GM19455 (cell line): ENCODE data around the gene GRB10.

ENCODE experiments used
- ATAC-seq: cut with Tn5 transposase; IDR thresholded peaks from one replicate; pipeline ENCODE4 v1.9.1; 2021; ENCODE audit not compliant: unreplicated experiment

GRB10 gene

DNA sequence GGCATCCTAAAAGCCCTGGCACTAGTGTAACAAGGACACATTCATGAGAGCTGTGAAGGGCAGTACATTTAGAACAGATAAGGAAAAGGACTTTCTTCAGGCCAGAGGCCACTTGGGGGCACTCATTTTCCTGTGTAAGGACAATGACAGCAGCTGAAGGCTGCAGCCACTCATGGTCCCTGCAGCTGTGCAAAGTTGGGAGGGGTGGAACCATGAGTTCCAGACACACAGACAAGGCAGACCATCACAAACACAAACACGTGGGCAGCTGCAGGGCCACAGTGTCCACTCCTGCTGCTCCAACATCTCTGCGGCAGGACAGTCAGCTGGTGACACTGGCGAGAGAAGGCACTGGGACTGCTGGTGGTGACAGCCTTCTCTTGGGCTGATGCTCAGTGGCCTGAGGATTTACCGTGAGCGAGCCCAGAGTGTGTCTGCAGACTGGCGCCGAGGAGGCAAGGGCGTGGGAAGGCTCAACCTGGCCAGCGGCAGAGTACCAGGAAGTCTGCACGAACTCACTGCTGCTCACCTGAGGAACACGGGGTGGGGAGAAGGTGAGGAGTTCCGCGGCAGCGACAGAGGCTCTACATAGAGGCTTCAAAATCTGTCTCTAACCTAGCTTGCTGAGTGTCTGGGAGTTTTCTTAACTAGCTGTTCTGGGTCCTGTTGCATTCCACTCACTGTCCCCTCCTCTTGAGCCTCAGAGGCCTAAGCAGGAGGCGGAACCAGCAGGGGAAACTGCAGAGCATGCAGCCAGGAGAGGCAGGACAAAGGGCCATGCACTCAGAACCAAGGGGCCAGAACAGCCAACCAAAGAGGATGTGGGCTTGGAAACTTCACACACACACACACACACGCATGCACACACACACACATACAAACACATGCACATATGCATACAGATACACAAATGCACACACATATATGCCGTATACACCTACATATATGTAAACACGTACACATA lies 141.0 kb downstream of the GRB10 start:
- ATAC-seq = no peak

DNA sequence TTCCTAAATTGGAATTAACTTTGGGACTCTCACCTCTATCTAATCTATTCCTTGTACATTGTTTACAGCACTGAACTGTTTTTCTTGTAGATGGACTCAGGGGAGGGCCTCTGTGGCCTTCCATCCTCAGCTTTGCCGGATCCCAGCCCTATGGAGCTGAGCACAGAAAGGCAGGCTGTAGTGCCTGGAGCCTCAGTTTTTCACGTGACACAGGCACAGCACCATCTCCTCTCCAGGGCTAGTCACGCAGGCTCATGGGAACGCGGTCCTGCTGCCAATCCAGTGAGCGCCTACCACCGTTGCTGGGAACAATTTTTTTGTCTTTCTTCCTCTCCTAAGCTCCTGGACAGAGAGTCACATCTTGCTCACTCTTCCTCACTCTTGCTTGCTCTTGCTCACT lies 141.9 kb downstream of the GRB10 start:
- no peak for ATAC-seq

DNA sequence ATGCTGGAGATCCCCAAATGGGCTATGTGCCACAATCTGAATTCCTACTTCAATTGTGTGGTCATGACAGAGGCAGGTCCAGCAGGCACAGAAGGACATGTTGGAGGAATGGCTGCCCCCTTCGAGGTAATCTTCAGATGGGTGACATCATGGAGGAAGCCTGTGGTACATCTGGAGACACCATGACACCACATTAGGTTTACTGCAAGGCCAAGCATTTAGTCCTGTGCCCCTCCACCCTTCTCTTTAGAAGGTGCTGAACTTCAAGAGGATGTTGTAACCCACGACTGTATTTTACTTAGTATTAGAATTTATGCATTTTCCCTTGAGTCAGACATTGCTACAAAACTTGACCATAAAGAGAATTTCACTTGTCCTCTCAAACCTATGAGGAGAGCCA lies 142.4 kb downstream of the GRB10 start:
- no peak for ATAC-seq

DNA sequence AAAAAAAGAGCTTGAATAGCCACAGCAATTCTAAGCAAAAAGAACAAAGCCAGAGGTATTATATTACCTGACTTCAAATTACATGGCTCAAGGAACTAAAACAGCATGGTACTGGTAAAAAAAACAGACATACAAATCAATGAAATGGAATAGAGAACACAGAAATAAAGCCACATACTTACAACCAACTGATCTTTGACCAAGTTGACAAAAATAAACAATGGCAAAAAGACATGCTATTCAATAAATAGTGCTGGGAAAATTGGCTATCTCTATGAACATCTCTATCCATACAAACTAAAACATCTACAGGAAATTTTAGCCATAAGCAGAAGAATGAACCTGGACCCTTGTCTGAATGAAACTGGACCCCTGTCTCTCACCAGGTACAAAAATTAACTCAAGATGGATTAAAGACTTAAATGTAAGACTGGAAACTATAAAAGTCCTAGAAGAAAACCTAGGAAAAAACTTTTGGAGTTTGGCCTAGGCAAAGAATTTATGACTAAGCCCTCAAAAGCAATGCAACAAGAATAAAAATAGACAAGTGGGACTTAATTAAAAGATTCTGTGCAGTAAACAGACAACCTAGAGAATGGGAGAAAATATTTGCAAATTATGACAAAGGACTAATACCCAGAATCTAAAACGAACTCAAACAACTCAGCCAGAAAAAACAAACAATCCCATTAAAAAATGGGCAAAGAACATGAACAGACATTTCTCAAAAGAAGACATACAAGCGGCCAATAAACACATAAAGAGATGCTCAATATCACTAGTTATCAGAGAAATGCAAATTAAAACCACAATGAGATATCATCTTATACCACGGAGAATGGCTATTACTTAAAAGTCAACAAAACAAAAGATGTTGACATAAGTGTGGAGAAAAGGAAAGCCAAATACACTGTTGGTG lies 144.7 kb downstream of the GRB10 start:
- no peak for ATAC-seq

DNA sequence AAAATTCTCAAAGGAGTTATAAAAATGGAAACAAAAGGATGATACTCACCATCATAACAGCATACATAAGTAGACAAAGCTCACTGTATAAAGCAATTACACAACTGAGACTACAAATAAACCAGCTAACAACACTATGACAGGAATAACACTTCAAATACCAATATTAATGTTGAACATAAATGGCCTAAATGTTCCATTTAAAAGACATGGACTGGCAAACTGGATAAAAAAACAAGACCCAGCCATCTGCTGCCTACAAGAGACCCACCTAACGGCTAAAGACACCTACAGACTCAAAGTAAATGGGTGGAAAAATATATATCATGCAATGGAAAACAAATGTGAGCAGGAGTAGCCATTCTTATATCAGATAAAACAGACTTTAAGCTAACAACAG lies 148.3 kb downstream of the GRB10 start:
- no peak for ATAC-seq

DNA sequence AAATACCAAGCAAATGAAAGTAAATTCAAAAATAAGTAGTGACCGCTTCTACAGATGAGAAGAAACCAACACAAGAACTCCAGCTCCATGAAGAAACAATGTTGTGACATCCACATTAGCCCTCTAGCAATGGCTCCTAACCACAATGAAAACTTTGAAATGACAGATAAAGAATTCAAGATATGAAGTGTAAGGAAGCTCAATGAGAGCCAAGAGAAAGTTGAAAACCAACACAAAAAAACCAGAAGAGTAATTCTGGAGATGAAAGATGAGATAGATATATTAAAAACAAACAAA lies 149.3 kb downstream of the GRB10 start:
- no peak for ATAC-seq

- ATAC-seq = peak; percentile 87
Observed at GRCh38 chr7:50632561-50633413, 149.9 kb downstream of the GRB10 start.

DNA sequence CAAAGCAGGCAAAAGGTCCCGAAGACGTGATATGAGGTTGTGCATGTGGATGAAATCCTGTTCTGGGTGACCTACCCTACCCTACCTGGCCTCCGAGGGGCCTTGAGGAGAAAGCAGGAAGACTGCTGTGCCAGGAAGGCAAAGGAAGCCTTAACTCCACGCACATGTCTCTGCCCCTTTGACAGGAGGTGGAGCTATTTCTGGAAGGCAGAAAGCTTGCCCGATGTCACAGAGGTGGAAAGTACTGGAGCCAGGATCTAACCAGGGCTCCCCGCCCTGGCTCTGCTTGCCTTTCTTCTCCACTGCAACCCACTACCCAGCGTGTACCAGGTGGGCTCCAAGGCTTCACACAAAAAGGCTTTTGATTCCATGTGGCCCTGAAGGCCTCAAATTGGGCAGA lies 151.1 kb downstream of the GRB10 start:
- no peak for ATAC-seq

DNA sequence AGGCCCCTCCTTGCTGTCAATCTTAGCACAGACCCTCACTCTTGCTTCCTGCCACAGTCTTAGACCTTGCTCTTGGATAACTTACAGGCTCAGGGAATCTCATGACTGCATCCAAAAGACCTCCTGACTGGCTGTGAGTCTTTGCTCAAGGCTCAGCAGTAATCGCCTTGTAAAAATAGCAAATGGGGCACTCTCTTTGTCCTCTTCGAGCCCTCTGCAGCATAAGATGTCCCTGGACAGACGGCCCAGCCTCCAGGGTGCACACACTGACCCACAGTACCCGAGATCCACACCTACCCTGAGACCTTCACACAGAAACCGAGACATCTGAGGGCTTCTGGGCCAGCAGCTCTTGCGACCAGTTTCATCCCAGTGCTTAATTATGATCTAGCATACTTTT lies 151.6 kb downstream of the GRB10 start:
- no peak for ATAC-seq

DNA sequence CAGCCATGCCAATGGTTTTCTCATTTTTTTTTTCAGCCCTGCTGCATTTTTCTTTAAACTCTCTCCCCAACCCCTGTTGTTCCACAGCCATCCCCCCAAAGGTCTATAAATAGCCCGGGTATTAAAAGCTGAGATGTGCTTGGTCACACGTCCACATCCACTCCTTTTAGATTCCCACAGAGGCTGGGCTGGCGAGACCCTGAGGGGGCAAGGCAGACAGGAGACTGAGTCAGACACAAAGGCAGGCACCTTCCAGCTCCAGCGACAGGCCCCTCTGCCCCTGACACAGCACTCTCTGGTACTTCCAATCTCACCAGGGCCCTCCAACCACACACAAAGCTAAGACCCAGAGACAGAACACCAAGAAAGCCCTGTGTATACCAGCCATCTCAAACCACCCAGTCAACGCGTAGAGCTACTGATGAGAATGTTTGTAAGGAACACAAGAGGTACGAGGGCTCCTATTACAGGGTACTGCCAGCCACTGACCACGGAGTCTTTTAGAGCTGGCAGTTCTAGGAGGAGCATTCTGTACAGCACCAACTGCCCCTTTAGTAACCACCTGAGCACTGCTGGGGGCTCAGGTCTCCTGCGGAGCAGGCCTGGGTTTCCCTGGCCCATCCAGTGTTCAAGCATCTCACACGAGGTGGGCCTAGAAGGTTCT lies 153.3 kb downstream of the GRB10 start:
- ATAC-seq = no peak

GRCh38 chr7:50628434-50629084 lies 154.1 kb downstream of the GRB10 start:
- ATAC-seq = no peak

GRCh38 chr7:50627824-50628361 lies 154.8 kb downstream of the GRB10 start:
- ATAC-seq = no peak

DNA sequence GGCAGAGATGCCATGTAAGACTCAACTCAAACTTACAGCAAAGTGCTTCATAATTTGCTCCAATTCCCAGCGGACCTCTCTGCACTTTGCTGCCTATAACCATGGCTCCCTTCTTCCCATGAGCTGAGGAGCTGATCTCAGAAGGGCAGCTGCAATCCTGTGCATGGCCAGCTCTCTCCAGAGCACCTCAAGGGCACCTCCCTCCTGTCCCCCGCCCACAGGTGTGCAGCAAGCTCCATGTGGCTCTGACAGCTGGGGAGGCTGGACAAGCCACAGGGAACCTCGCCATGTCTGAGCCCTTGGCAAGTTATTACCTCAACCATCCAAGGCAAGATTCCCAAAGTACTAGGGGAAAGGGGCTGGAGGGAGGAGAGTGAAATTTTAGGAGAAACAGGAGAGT lies 156.4 kb downstream of the GRB10 start:
- ATAC-seq = no peak

DNA sequence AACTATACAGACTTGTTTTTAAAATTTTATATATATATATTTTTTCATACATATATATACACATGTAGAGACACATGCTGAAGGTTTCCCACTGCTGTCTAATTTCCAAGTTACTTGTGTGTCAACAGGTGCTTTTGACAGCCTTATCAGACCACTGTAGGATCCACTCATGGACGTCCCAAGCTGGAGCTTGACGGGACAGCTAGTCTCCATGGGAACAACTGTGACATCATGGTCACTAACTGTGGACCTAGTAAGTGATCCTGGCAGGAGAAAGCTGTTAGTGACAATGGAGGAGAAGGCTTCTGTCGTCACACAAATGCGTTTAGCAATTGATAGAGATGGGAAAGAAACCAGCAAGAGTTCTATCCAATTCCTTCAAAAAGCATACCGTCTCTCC lies 157.3 kb downstream of the GRB10 start:
- no peak for ATAC-seq

DNA sequence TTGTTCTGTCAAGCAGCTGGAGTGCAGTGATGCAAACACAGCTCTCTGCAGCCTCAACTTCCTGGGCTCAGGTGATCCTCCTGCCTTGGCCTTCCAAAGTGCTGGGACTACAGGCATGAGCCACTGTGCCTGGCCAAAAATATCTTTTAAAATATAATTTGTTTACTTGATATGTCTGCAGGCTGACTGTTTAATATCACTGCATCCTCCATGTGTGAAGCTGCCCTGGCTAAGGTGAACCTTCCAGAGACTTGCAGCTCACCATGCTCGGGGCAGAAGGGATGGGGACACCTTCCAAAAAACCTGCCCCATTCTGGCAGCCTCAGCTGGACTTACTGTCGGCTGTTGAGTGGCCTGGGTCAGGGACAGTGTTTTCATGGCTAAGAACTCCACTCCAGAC lies 159.9 kb downstream of the GRB10 start:
- no peak for ATAC-seq

DNA sequence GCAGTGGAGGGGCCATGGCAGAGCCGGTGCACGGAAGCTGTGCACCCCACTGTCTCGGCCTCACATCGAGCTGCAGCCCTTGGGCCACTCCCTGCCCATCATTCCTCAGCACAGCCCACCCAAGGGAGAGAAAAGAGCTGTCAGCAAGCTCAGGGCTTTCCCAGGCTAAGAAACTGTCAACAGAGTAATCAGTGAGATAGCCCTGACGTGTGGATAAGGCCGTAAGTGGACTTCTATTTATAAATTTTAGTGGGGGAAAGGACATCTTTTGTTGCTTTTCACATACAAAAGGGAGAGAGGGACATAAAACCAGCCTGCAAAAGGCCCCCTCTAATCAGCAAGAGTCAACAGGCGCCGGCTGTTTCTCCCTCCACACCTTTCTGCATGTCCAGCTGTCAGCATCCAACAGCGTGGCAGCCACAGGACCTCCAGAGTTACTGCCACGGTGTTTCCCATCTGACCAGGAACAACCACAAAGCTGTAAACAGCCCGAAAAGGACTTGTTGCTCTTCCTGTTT lies 160.7 kb downstream of the GRB10 start:
- no peak for ATAC-seq

GRCh38 chr7:50621206-50621605 lies 161.5 kb downstream of the GRB10 start:
- ATAC-seq = no peak

DNA sequence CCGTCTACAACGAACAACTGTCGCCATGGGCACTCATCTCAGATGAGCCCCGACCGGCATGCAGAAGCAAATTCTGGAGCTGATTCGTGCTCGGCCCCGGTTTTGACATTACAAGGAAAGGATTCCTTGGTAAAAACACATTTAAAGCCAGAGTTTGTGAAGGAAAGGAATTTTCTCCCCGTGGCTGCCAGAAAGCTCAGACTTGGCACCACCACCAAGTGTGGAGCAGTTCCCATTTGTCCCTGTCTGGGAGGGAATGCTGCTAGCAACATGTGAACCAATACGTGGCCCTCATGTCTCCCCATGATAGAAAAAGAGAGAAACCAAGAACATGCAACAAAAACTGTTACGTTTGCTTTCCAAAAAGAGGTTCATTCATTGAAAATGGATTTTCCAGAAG lies 162.3 kb downstream of the GRB10 start:
- no peak for ATAC-seq

DNA sequence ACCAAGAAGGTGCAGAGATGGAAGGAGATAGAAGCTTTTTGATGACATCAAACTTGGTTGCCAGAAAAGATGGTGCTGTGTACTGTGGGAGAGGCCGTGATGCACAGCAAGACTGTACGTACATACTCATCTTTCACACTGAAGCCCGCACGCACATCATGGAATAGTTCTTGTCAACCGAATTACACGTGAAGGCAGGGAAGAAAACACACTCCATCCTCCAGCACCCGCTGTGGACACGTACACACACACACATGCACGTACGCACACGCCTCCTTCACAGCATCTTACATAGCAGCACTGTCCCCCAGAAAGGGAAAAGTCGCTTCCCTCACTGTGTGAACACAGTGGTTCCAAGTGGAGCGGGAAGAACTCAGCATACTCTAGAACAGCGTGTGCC lies 163.0 kb downstream of the GRB10 start:
- no peak for ATAC-seq

- ATAC-seq = no peak
Observed at GRCh38 chr7:50618281-50618680, 164.4 kb downstream of the GRB10 start.
